BE2C (cell line): ENCODE results near the gene ANKS3.

ENCODE experiments used
- DNase-seq: peaks from one replicate; pipeline ENCODE4 v3.0.0-alpha.2; 2020
- H3K27me3 ChIP-seq: fragments of 250-450 bp; sonication (Bioruptor Pico); 2 replicates; pipeline ENCODE4 v1.5.1; 2020; ENCODE audit warnings: mild to moderate bottlenecking
- H3K36me3 ChIP-seq: fragments of 250-450 bp; sonication (Bioruptor Pico); 2 replicates; pipeline ENCODE4 v1.5.1; 2020; ENCODE audit warnings: mild to moderate bottlenecking
- H3K4me1 ChIP-seq: fragments of 250-450 bp; sonication (Bioruptor Pico); 2 replicates; pipeline ENCODE4 v1.5.1; 2020
- H3K4me3 ChIP-seq: 2 replicates; pipeline ENCODE4 v1.5.1; 2011; ENCODE audit warnings: low read depth, low read length
- H3K9me3 ChIP-seq: fragments of 250-450 bp; sonication (Bioruptor Pico); 2 replicates; pipeline ENCODE4 v1.5.1; 2020
- CTCF ChIP-seq: IDR thresholded peaks from 2 replicates; pipeline ENCODE4 v1.5.1; 2012; ENCODE audit warnings: mild to moderate bottlenecking, low read depth, low read length

ANKS3 gene

GRCh38 chr16:4689864-4690704 lies 44.0 kb downstream of the ANKS3 start:
- Histone ChIP-seq H3K36me3 (peaks cover 12% of the 10 kb centered on the region), H3K9me3 (no peaks in the 10 kb centered on the region), H3K4me1 (peaks cover 4% of the 10 kb centered on the region; the same call in 1 of the 2 replicates), H3K27me3 (no peaks in the 10 kb centered on the region), H3K4me3 (no peak overlapping the region)
- DNase-seq: no peak
- TF ChIP-seq CTCF: no peak

- TF ChIP-seq CTCF: no peak
- no peaks in the 10 kb centered on the region for H3K9me3 ChIP-seq
Observed at GRCh38 chr16:4689091-4689671, 44.9 kb downstream of the ANKS3 start.

GRCh38 chr16:4688674-4689045 lies 45.4 kb downstream of the ANKS3 start:
- peaks cover 4% of the 10 kb centered on the region; the same call in 1 of the 2 replicates for H3K4me1 ChIP-seq
- no peak for TF ChIP-seq CTCF
- H3K36me3 ChIP-seq: peaks cover 19% of the 10 kb centered on the region
- H3K4me3 ChIP-seq: no peak overlapping the region
- DNase-seq: no peak
- H3K9me3 ChIP-seq: no peaks in the 10 kb centered on the region
- H3K27me3 ChIP-seq: no peaks in the 10 kb centered on the region

More at GRCh38 chr16:4689091-4689671, 44.9 kb downstream of the ANKS3 start:
- H3K27me3 ChIP-seq: no peaks in the 10 kb centered on the region
- H3K36me3 ChIP-seq: peaks cover 17% of the 10 kb centered on the region
- H3K4me1 ChIP-seq: peaks cover 4% of the 10 kb centered on the region; the same call in 1 of the 2 replicates
- no peak overlapping the region for H3K4me3 ChIP-seq
- DNase-seq: no peak

- peak; percentile 83 for DNase-seq
- H3K9me3 ChIP-seq: no peaks in the 10 kb centered on the region
- H3K4me1 ChIP-seq: peaks cover 4% of the 10 kb centered on the region; the same call in 1 of the 2 replicates
- no peak for TF ChIP-seq CTCF
- H3K4me3 ChIP-seq: no peak overlapping the region
- H3K36me3 ChIP-seq: peaks cover 21% of the 10 kb centered on the region
- H3K27me3 ChIP-seq: no peaks in the 10 kb centered on the region
Observed at GRCh38 chr16:4687946-4688673, 46.0 kb downstream of the ANKS3 start.

GRCh38 chr16:4687416-4687815 lies 46.7 kb downstream of the ANKS3 start:
- TF ChIP-seq CTCF: no peak
- Histone ChIP-seq H3K9me3 (no peaks in the 10 kb centered on the region), H3K4me3 (no peak overlapping the region), H3K36me3 (peaks cover 23% of the 10 kb centered on the region), H3K4me1 (peaks cover 4% of the 10 kb centered on the region; the same call in 1 of the 2 replicates), H3K27me3 (no peaks in the 10 kb centered on the region)
- peak; percentile 11 for DNase-seq
